Left renal pelvis (tissue), 4 donors: ENCODE measurements around the gene TJP1. TPM values are rescaled to one million over a fixed set of nuclear protein-coding genes. Genes with fewer than 3 reads are reported as not detected.
"Not testable (repeated sequence)": the region's sequence is repeated elsewhere in the genome, so short reads cannot be mapped to it uniquely, and the experiment has no call there.

Experiments
- DNase-seq, 4 donors: peaks; one replicate each; pipeline ENCODE4 v3.0.0-alpha.2; 2013; ENCODE audit warnings: low read depth in 4 of 4, low spot score in 3 of 4
- polyA plus RNA-seq, 4 donors: library from polyadenylated mRNA; unstranded; fragments of 120-200 nt; gene quantifications; one replicate each; pipeline ENCODE4 v1.2.1, GENCODE V29; 2013; ENCODE audit not compliant: insufficient read length in 4 of 4

Gene TJP1
- polyA plus RNA-seq, 4 donors, result 161 to 195 (median 178) TPM

DNA sequence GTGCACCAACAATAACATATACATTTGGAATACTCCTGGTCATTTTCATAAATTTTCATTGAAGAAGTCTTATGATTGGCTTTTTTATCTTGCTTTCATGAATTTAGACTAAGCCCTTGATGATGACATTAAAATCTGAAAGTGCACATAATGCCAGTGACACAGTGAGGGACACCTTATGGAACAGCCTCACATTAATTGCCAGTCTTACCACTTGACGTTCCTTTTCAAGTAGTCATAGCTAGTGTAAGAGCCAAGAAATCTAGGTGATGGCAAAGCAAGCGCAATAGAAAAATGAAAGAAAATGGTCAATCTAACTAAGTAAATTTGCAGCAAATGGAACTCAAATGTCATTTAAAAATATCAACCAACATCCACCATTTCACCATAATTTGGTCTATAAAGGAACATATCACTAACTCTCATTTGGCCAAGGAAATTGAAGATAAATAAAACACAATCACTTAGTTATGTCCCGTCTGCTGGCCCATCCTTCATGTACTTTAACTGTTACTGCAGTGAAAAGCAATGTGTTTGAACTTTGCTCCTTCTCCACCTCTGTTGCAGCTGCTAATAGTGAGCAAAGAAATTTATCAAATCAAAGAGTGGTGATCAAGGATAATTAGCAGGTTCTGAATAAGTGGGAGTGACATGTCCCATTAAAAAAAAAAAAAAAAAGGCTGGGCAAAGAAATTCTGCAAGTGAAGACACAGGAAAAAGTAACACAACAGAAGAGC, 110.0 kb downstream of the TJP1 start:
- no peak for DNase-seq

DNA sequence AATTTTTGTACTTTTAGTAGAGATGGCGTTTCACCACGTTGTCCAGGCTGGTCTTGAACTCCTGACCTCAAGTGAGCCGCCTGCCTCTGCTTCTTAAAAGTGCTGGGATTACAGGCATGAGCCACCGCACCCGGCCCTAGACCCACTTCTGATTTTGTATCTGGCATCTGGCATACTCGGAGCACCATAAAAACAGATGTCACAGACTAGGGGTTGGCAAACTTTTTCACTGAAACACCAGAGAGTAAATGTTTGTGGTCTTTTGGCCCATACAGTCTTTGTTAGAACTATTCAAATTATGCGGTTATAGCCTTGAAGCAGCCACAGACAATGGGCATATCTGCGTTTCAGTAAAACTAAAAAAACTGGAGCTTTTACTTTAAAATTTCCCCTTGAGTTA, 110.7 kb downstream of the TJP1 start:
- no peak for DNase-seq

DNA sequence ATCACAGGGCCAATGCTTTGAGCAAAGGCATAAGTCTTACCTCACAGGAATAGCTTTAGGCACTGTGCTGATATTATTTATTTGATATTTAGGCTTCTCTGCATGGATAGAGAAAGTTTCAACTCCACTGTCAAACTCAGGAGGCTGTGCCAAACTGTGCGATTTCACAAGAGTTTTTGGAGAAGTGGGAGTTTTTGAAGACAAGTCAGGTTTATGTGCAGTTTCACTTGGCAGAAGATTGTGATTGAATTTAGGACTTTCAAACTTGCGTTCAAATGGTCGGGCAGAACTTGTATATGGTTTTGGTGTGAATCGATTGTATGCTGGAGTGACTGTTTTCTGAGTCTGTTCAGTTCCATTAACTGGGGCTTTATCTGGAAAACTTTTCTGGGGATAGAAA, 113.7 kb downstream of the TJP1 start:
- DNase-seq, result no peak

GRCh38 chr15:29704950-29705597, 117.2 kb downstream of the TJP1 start:
- no peak for DNase-seq

GRCh38 chr15:29701151-29701550, 121.1 kb downstream of the TJP1 start:
- DNase-seq, result no peak

GRCh38 chr15:29700296-29700695, 122.0 kb downstream of the TJP1 start:
- DNase-seq, result no peak

DNA sequence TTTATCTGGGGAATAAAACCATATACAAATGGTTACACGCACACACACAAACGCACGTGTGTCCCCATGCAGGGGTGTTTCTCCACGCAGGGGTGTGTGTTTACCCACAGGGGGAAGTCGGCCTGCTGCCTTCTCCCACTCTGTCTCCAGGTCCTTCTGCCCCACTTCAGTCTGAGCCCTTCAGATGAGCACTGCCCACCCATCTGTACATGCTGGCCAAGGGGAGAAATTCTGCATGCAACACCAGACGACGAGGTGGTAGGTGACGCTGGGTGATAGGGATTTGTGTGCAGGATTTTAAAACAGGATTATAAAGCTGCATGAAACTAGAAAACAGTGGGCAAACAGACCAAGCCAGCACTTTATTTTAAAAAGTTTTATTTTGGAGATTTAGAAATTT, 122.5 kb downstream of the TJP1 start:
- DNase-seq, result no peak

DNA sequence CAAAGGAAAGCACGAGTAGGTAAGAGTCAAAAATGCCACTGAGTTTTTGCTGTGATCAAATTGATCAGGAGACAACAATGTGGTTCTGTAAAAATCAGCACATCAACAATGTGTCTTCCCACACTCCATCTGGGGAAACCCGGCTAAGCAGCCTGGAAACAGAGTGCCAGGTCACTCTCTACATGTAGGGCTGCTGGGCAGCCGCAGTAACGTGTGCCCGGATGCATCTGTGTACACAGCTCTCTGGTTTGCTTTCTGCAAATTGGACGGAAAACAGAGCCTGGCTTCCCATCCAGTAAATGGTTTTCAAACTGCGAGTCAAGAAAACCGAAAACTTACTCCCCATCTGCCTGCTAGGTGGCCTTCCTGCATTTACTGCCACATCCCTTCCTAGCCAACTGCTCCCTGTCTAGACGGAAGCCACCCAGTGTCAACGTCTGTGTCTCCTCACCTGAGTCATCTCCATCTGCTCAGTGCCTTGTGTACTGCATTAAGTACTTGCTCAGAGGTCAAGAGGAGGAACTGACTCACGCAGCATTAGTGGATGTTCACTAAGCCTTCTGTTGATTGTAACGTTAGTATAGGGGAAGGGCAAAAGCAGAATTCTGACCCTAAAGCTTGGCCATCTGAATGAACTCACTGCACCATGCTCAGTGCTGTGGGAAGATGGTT, 124.1 kb downstream of the TJP1 start:
- no peak for DNase-seq

DNA sequence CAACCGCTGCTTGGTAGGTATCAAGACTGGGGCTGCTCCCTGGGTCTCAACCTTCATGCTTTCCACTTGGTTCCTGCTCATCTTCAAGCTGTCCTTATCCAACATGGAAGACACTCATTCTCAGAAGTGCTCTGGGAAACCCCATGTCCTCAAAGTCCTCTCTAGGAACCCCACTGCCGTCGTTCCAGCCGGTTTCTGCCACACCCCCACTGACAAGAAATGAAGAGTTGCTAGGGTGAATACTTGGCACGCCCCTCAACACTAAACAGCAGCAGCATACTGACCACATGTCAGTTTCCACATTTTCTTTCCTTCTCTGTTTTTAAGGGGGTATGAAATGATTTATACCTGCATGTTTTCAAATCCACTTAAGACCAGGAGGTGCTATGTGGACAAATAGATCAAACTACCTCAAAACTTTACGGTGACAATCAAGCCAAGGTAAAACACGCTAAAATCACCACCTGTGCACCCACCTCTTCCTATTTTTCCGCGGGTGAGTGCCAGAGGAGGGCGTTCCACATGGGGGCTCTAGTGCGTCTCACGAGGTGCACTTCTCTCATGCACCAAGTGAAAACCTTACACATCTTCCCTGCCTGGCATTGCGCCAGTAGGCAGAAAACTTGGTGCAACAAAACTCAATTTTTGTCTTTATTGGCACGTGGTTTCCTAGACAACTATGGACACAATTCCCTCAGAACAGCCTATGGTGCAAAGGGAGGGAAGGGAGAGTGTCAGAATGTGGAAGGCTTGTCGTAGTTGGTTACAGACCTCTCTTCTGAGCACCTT, 125.1 kb downstream of the TJP1 start:
- DNase-seq, result no peak

- not testable (repeated sequence) for DNase-seq
These were observed 125.8 kb downstream of the TJP1 start for GRCh38 chr15:29696506-29696905.

GRCh38 chr15:29695489-29696167, 126.6 kb downstream of the TJP1 start:
- no peak for DNase-seq

DNA sequence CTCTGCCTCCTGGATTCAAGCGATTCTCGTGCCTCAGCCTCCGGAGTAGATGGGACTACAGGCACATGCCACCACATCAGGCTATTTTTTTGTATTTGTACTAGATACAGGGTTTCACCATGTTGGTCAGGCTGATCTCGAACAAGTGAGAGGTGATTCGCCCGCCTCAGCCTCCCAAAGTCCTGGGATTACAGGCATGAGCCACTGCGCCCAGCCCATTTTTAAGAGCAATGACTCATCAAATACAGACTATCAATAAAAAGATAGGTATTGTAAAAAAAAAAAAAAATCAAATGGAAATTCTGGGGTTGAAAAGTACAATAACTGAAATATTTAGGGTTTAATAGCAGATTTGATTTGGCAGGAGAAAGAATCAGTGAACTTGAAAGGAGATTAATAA, 129.0 kb downstream of the TJP1 start:
- no peak for DNase-seq

DNA sequence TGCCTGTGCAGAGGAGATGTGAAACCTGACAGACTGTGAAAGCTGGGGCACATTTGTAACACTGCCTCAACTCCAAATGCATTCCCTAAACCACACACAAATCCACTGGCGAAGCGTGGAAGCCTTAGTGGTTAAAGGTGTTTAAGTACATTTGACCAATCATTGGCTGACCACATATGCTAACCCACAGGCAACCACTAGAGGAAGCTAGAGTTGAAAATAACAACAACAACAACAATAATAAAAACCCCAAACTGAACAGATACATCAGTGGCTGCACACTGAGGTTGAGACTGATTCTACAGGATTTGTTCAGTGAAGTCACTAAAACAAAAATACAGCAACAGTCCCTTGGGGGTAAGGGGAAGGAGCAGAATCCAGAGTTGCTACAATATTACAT, 129.7 kb downstream of the TJP1 start:
- DNase-seq, result no peak

GRCh38 chr15:29690765-29691475, 131.3 kb downstream of the TJP1 start:
- DNase-seq, result no peak

- DNase-seq, result no peak
These were observed 132.8 kb downstream of the TJP1 start for GRCh38 chr15:29689287-29689986.

GRCh38 chr15:29688506-29689286, 133.6 kb downstream of the TJP1 start:
- no peak for DNase-seq

DNA sequence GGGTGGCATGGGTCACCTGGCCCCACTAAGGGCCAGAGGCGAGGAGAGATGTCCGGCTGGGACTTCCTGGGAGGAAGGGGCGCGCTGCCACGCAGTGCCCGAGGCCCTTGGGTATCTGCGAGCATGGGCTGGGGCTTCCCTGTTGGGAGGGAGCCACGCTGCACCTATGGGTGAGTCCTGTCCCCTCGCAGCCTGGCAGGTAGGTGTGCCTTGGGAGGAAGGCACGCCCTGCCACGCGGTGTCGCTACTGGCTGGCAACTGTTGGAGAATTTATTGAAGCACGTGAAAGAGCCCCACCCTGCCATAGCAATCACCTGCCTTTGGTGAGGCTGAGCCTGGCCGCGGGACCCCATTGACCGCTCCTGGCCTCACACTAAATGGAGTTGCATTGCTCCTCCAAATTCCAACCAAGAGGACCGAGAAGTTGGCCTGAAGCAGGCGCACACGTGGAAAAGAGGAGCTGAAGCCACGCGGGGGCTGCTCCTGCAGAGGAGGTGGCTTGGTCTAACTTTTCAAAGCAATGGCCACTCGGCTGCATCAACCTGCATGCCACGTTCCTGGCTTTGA, 134.2 kb downstream of the TJP1 start:
- DNase-seq, result no peak

DNA sequence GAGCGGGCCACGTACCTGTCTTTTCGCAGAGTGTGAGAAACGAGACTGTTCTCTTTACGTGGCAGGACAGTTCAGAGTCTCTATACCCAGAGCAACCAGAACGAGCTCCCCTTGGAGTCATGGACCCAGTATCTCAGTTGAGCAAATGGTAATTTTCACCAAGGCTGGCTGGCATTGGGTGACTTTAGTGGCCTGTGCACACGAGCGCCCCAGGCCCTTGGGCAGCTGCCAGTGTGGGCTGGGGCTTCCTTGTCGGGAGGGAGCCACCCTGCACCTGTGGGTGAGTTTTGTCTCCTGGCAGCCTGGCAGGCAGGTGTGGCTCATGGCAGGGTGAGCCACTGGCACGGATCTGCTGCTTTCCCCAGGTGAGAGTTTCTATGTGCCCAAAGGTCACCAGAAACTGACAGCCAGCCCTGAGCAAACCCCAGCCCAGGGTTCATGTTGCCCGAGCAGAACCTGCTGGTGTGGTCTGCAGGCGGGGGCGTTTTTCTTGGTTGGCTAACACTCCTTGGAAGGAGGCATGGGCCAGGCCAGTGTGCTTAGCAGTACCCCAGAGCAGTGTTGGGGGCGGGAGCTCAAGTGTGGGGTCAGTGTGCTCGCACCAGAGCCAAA, 135.0 kb downstream of the TJP1 start:
- no peak for DNase-seq
